ENCODE measurements around the gene CTAGE8.
"Not testable (repeated sequence)": the region's sequence is repeated elsewhere in the genome, so short reads cannot be mapped to it uniquely, and the experiment has no call there.

The CTAGE8 gene

GRCh38 chr7:144291607-144292006 lies 22.5 kb upstream of the CTAGE8 start:
- not testable (repeated sequence) for H3K27me3 ChIP-seq (ENCODE audit: control insufficient read depth in 5 of 5, insufficient read depth in 4 of 5, low read length in 5 of 5); H3K4me1 ChIP-seq (ENCODE audit: control insufficient read depth in 5 of 5, insufficient read depth in 5 of 5, low read length in 5 of 5); H3K36me3 ChIP-seq (ENCODE audit: control insufficient read depth in 5 of 5, insufficient read depth in 5 of 5, low read length in 5 of 5); H3K27ac ChIP-seq (ENCODE audit: low read depth, low read length); H3K9ac ChIP-seq (ENCODE audit: low read length in 5 of 5); H3K4me3 ChIP-seq (ENCODE audit: low read depth in 1 of 5, low read length in 5 of 5); H3K9me3 ChIP-seq (ENCODE audit: control insufficient read depth in 5 of 5, low read length in 5 of 5)

- not testable (repeated sequence) for H3K4me3 ChIP-seq (ENCODE audit: low read depth in 1 of 5, low read length in 5 of 5); H3K9me3 ChIP-seq (ENCODE audit: control insufficient read depth in 5 of 5, low read length in 5 of 5); H3K27ac ChIP-seq (ENCODE audit: low read depth, low read length); H3K27me3 ChIP-seq (ENCODE audit: control insufficient read depth in 5 of 5, insufficient read depth in 4 of 5, low read length in 5 of 5); H3K9ac ChIP-seq (ENCODE audit: low read length in 5 of 5); H3K4me1 ChIP-seq (ENCODE audit: control insufficient read depth in 5 of 5, insufficient read depth in 5 of 5, low read length in 5 of 5); H3K36me3 ChIP-seq (ENCODE audit: control insufficient read depth in 5 of 5, insufficient read depth in 5 of 5, low read length in 5 of 5)
Observed at GRCh38 chr7:144287171-144287784, 18.2 kb upstream of the CTAGE8 start.

- not testable (repeated sequence) for H3K27me3 ChIP-seq (ENCODE audit: control insufficient read depth in 5 of 5, insufficient read depth in 4 of 5, low read length in 5 of 5); H3K36me3 ChIP-seq (ENCODE audit: control insufficient read depth in 5 of 5, insufficient read depth in 5 of 5, low read length in 5 of 5); H3K4me1 ChIP-seq (ENCODE audit: control insufficient read depth in 5 of 5, insufficient read depth in 5 of 5, low read length in 5 of 5); H3K27ac ChIP-seq (ENCODE audit: low read depth, low read length); H3K4me3 ChIP-seq (ENCODE audit: low read depth in 1 of 5, low read length in 5 of 5); H3K9me3 ChIP-seq (ENCODE audit: control insufficient read depth in 5 of 5, low read length in 5 of 5); H3K9ac ChIP-seq (ENCODE audit: low read length in 5 of 5)
Observed at GRCh38 chr7:144283716-144284115, 14.6 kb upstream of the CTAGE8 start.

- H3K9me3 ChIP-seq (ENCODE audit: control insufficient read depth in 5 of 5, low read length in 5 of 5); H3K36me3 ChIP-seq (ENCODE audit: control insufficient read depth in 5 of 5, insufficient read depth in 5 of 5, low read length in 5 of 5); H3K4me3 ChIP-seq (ENCODE audit: low read depth in 1 of 5, low read length in 5 of 5); H3K27ac ChIP-seq (ENCODE audit: low read depth, low read length); H3K27me3 ChIP-seq (ENCODE audit: control insufficient read depth in 5 of 5, insufficient read depth in 4 of 5, low read length in 5 of 5); H3K4me1 ChIP-seq (ENCODE audit: control insufficient read depth in 5 of 5, insufficient read depth in 5 of 5, low read length in 5 of 5); H3K9ac ChIP-seq (ENCODE audit: low read length in 5 of 5): not testable (repeated sequence)
Observed at GRCh38 chr7:144282490-144282889, 13.4 kb upstream of the CTAGE8 start.

GRCh38 chr7:144281981-144282380 lies 12.9 kb upstream of the CTAGE8 start:
- not testable (repeated sequence) for H3K4me1 ChIP-seq (ENCODE audit: control insufficient read depth in 5 of 5, insufficient read depth in 5 of 5, low read length in 5 of 5); H3K4me3 ChIP-seq (ENCODE audit: low read depth in 1 of 5, low read length in 5 of 5); H3K27ac ChIP-seq (ENCODE audit: low read depth, low read length); H3K27me3 ChIP-seq (ENCODE audit: control insufficient read depth in 5 of 5, insufficient read depth in 4 of 5, low read length in 5 of 5); H3K9ac ChIP-seq (ENCODE audit: low read length in 5 of 5); H3K36me3 ChIP-seq (ENCODE audit: control insufficient read depth in 5 of 5, insufficient read depth in 5 of 5, low read length in 5 of 5); H3K9me3 ChIP-seq (ENCODE audit: control insufficient read depth in 5 of 5, low read length in 5 of 5)

GRCh38 chr7:144280010-144280409 lies 10.9 kb upstream of the CTAGE8 start:
- not testable (repeated sequence) for H3K9ac ChIP-seq (ENCODE audit: low read length in 5 of 5); H3K4me1 ChIP-seq (ENCODE audit: control insufficient read depth in 5 of 5, insufficient read depth in 5 of 5, low read length in 5 of 5); H3K36me3 ChIP-seq (ENCODE audit: control insufficient read depth in 5 of 5, insufficient read depth in 5 of 5, low read length in 5 of 5); H3K27ac ChIP-seq (ENCODE audit: low read depth, low read length); H3K27me3 ChIP-seq (ENCODE audit: control insufficient read depth in 5 of 5, insufficient read depth in 4 of 5, low read length in 5 of 5); H3K4me3 ChIP-seq (ENCODE audit: low read depth in 1 of 5, low read length in 5 of 5); H3K9me3 ChIP-seq (ENCODE audit: control insufficient read depth in 5 of 5, low read length in 5 of 5)

GRCh38 chr7:144275281-144275680 lies 6.2 kb upstream of the CTAGE8 start:
- H3K9ac ChIP-seq (ENCODE audit: low read length in 5 of 5) = not testable (repeated sequence)

GRCh38 chr7:144264692-144265091 lies 4.4 kb downstream of the CTAGE8 start, which contains the start of gene OR2A7:
OR2A7 (minus strand) TSS chr7:144264792; CDS start chr7:144259628, 5,164 bp downstream.
- not testable (repeated sequence) for H3K9me3 ChIP-seq (ENCODE audit: control insufficient read depth in 5 of 5, low read length in 5 of 5); H3K4me1 ChIP-seq (ENCODE audit: control insufficient read depth in 5 of 5, insufficient read depth in 5 of 5, low read length in 5 of 5); H3K36me3 ChIP-seq (ENCODE audit: control insufficient read depth in 5 of 5, insufficient read depth in 5 of 5, low read length in 5 of 5); H3K9ac ChIP-seq (ENCODE audit: low read length in 5 of 5); H3K27ac ChIP-seq (ENCODE audit: low read depth, low read length); H3K27me3 ChIP-seq (ENCODE audit: control insufficient read depth in 5 of 5, insufficient read depth in 4 of 5, low read length in 5 of 5); H3K4me3 ChIP-seq (ENCODE audit: low read depth in 1 of 5, low read length in 5 of 5)

More at GRCh38 chr7:144275281-144275680, 6.2 kb upstream of the CTAGE8 start:
- H3K4me1 ChIP-seq (ENCODE audit: control insufficient read depth in 5 of 5, insufficient read depth in 5 of 5, low read length in 5 of 5); H3K27ac ChIP-seq (ENCODE audit: low read depth, low read length); H3K4me3 ChIP-seq (ENCODE audit: low read depth in 1 of 5, low read length in 5 of 5); H3K36me3 ChIP-seq (ENCODE audit: control insufficient read depth in 5 of 5, insufficient read depth in 5 of 5, low read length in 5 of 5); H3K27me3 ChIP-seq (ENCODE audit: control insufficient read depth in 5 of 5, insufficient read depth in 4 of 5, low read length in 5 of 5); H3K9me3 ChIP-seq (ENCODE audit: control insufficient read depth in 5 of 5, low read length in 5 of 5): not testable (repeated sequence)

GRCh38 chr7:144262128-144262527 lies 7.0 kb downstream of the CTAGE8 start:
- not testable (repeated sequence) for H3K27me3 ChIP-seq (ENCODE audit: control insufficient read depth in 5 of 5, insufficient read depth in 4 of 5, low read length in 5 of 5); H3K4me1 ChIP-seq (ENCODE audit: control insufficient read depth in 5 of 5, insufficient read depth in 5 of 5, low read length in 5 of 5); H3K4me3 ChIP-seq (ENCODE audit: low read depth in 1 of 5, low read length in 5 of 5); H3K36me3 ChIP-seq (ENCODE audit: control insufficient read depth in 5 of 5, insufficient read depth in 5 of 5, low read length in 5 of 5); H3K9ac ChIP-seq (ENCODE audit: low read length in 5 of 5); H3K27ac ChIP-seq (ENCODE audit: low read depth, low read length); H3K9me3 ChIP-seq (ENCODE audit: control insufficient read depth in 5 of 5, low read length in 5 of 5)

- H3K4me1 ChIP-seq (ENCODE audit: control insufficient read depth in 5 of 5, insufficient read depth in 5 of 5, low read length in 5 of 5); H3K4me3 ChIP-seq (ENCODE audit: low read depth in 1 of 5, low read length in 5 of 5); H3K9ac ChIP-seq (ENCODE audit: low read length in 5 of 5); H3K27ac ChIP-seq (ENCODE audit: low read depth, low read length); H3K36me3 ChIP-seq (ENCODE audit: control insufficient read depth in 5 of 5, insufficient read depth in 5 of 5, low read length in 5 of 5); H3K9me3 ChIP-seq (ENCODE audit: control insufficient read depth in 5 of 5, low read length in 5 of 5); H3K27me3 ChIP-seq (ENCODE audit: control insufficient read depth in 5 of 5, insufficient read depth in 4 of 5, low read length in 5 of 5): not testable (repeated sequence)
Observed at GRCh38 chr7:144259067-144259466, 10.0 kb downstream of the CTAGE8 start.

GRCh38 chr7:144256112-144256511 lies 13.0 kb downstream of the CTAGE8 start:
- Histone ChIP-seq H3K4me1 (ENCODE audit: control insufficient read depth in 5 of 5, insufficient read depth in 5 of 5, low read length in 5 of 5) (no peaks in the 10 kb centered on the region), H3K9ac (ENCODE audit: low read length in 5 of 5) (no peak overlapping the region)

More at GRCh38 chr7:144256112-144256511, 13.0 kb downstream of the CTAGE8 start:
- Histone ChIP-seq H3K36me3 (ENCODE audit: control insufficient read depth in 5 of 5, insufficient read depth in 5 of 5, low read length in 5 of 5) (no peaks in the 10 kb centered on the region), H3K27me3 (ENCODE audit: control insufficient read depth in 5 of 5, insufficient read depth in 4 of 5, low read length in 5 of 5) (no peaks in the 10 kb centered on the region), H3K27ac (ENCODE audit: low read depth, low read length) (no peak overlapping the region), H3K9me3 (ENCODE audit: control insufficient read depth in 5 of 5, low read length in 5 of 5) (no peaks in the 10 kb centered on the region), H3K4me3 (ENCODE audit: low read depth in 1 of 5, low read length in 5 of 5) (no peak overlapping the region)

Measured in subcutaneous abdominal adipose tissue (tissue), 5 donors.